HG03432 (cell line): ENCODE results near the gene FNDC3B.

ENCODE experiments used
- ATAC-seq: cut with Tn5 transposase; IDR thresholded peaks from one replicate; pipeline ENCODE4 v1.9.1; 2021; ENCODE audit warnings: mild to moderate bottlenecking, moderate library complexity; ENCODE audit not compliant: unreplicated experiment

Gene FNDC3B

GRCh38 chr3:172277151-172277652, 237.8 kb downstream of the FNDC3B start:
- ATAC-seq = no peak

- no peak for ATAC-seq
These were observed 239.8 kb downstream of the FNDC3B start for GRCh38 chr3:172279191-172279640.

- no peak for ATAC-seq
These were observed 240.6 kb downstream of the FNDC3B start for GRCh38 chr3:172279974-172280373.

GRCh38 chr3:172280406-172281051, 241.2 kb downstream of the FNDC3B start:
- ATAC-seq = no peak

GRCh38 chr3:172281884-172282283, 242.5 kb downstream of the FNDC3B start:
- ATAC-seq = no peak

- ATAC-seq = no peak
These were observed 243.5 kb downstream of the FNDC3B start for GRCh38 chr3:172282850-172283249.

- ATAC-seq = no peak
These were observed 244.5 kb downstream of the FNDC3B start for GRCh38 chr3:172283841-172284357.

- no peak for ATAC-seq
These were observed 246.5 kb downstream of the FNDC3B start for GRCh38 chr3:172285844-172286243.

GRCh38 chr3:172286548-172287148, 247.3 kb downstream of the FNDC3B start:
- ATAC-seq = no peak

GRCh38 chr3:172287937-172288477, 248.6 kb downstream of the FNDC3B start:
- ATAC-seq = no peak

GRCh38 chr3:172288651-172289050, 249.3 kb downstream of the FNDC3B start:
- ATAC-seq = no peak

GRCh38 chr3:172289583-172289982, 250.2 kb downstream of the FNDC3B start:
- ATAC-seq = peak; percentile 87

GRCh38 chr3:172290457-172290856, 251.1 kb downstream of the FNDC3B start:
- no peak for ATAC-seq

- ATAC-seq = no peak
These were observed 252.3 kb downstream of the FNDC3B start for GRCh38 chr3:172291650-172292049.

GRCh38 chr3:172292422-172292821, 253.0 kb downstream of the FNDC3B start:
- ATAC-seq = no peak

GRCh38 chr3:172293093-172293492, 253.7 kb downstream of the FNDC3B start:
- no peak for ATAC-seq

GRCh38 chr3:172294223-172294806, 254.9 kb downstream of the FNDC3B start:
- ATAC-seq = no peak

GRCh38 chr3:172296248-172296974, 257.0 kb downstream of the FNDC3B start:
- ATAC-seq = no peak

GRCh38 chr3:172296975-172297332, 257.6 kb downstream of the FNDC3B start:
- no peak for ATAC-seq

GRCh38 chr3:172298247-172298646, 258.9 kb downstream of the FNDC3B start:
- no peak for ATAC-seq

GRCh38 chr3:172300187-172300586, 260.8 kb downstream of the FNDC3B start:
- no peak for ATAC-seq
